Renal pelvis (tissue), 4 donors: ENCODE data around the gene FKBP2. TPM values are rescaled to one million over a fixed set of nuclear protein-coding genes. Genes with fewer than 3 reads are reported as not detected.
A peak's percentile ranks its signal among the peaks of the same experiment; 100 is the strongest.

Experiments
- DNase-seq: peaks from one replicate; pipeline ENCODE4 v3.0.0-alpha.2; 2013
- polyA plus RNA-seq, 3 donors: library from polyadenylated mRNA; unstranded; fragments of 120-200 nt; gene quantifications; one replicate each; pipeline ENCODE4 v1.2.1, GENCODE V29; 2013; ENCODE audit not compliant: insufficient read length in 3 of 3

The FKBP2 gene
- polyA plus RNA-seq, 3 donors, result 98.7 to 122 (median 101) TPM

GRCh38 chr11:64259533-64260067, 18.7 kb downstream of the FKBP2 start:
- no peak for DNase-seq

DNA sequence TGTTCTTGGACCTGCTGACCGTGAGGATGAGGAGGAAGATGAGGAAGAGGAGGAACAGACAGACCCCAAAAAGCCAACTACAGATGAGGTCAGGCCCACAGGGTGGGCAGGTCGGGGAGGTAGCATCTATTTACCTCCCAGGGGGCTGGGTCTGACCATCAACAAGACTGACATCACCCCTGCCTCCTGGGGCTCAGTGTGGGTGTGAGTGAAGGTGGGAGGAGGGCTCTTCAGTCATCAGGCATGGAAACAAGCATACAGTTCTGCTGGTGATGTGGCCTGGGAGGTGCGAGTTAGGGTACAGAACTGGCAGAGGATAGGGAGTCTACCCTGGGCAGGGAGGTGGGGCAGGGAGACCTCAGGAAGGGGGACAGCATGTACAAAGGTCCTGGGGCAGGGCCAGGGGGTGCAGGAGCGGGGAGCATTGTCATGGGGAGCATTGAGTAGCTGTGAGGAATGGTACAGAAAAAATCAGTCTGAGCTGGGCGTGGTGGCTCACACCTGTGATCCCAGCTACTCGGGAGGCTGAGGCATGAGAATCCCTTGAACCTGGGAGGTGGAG, 19.3 kb downstream of the FKBP2 start:
- DNase-seq, result no peak

DNA sequence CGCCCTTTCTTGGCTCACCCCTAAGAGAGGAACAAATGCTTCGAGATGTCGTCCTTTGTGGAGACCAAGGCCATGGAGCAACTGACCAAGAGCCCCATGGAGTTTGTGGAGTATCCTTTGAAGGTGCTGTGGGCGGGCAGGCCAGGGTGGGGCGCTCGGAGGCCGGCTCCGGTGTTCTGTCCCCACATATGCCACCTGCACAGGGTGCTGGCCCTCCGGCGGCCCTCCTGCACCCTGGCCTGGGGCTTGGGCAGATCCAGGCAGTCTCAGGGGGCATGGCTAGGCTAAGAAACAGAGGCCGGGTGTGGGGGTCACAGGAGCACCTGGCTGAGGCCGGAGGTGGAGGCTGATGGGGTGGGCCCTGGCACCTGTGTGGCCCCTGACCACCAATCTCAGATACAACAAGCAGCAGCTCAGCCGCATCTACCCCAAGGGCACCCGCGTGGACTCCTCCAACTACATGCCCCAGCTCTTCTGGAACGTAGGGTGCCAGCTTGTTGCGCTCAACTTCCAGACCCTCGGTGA, 20.7 kb downstream of the FKBP2 start:
- DNase-seq, result no peak

- DNase-seq, result no peak
Observed at GRCh38 chr11:64262271-64263002, 21.5 kb downstream of the FKBP2 start.

GRCh38 chr11:64263021-64263946, 22.4 kb downstream of the FKBP2 start:
- DNase-seq, result peak; percentile 29

DNA sequence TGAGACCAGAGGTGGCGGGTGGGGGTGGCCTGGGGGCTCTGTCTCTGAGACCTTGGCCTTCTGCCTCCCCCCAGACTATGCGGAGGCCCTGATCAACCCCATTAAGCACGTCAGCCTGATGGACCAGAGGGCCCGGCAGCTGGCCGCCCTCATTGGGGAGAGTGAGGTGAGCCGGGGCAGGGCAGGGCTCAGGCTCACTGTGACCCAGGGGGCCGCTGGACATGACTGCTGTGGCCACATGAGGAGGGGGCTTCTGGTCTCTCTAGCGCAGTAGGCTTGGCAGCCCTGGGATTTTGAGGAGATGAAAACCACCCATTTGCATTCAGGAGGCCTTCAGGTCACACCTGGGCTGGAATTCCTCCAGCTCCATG, 23.0 kb downstream of the FKBP2 start:
- no peak for DNase-seq

DNA sequence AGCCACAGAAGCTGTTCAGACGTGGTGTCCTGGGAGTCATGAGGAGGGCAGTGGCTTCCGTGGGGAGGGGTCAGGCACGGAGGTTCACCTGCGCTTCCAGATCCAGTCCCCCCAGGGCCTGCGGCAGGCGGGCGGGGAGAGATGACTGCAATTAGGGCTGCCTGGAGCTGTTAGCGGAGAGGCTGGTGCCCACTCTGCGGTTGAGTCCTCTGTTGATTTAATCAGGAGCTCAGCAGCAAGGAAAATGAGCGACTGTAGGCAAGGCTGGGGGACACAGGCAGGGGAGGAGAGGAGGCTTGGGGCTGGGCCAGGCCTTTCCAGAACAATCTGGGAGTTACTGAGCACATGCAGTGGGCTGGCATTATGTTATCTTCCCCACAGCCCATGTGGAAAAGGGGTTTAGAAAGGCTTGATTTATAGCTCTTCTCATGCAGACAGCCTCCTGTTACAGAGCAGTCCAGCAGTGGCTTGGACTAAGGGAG, 23.5 kb downstream of the FKBP2 start:
- DNase-seq, result no peak

DNA sequence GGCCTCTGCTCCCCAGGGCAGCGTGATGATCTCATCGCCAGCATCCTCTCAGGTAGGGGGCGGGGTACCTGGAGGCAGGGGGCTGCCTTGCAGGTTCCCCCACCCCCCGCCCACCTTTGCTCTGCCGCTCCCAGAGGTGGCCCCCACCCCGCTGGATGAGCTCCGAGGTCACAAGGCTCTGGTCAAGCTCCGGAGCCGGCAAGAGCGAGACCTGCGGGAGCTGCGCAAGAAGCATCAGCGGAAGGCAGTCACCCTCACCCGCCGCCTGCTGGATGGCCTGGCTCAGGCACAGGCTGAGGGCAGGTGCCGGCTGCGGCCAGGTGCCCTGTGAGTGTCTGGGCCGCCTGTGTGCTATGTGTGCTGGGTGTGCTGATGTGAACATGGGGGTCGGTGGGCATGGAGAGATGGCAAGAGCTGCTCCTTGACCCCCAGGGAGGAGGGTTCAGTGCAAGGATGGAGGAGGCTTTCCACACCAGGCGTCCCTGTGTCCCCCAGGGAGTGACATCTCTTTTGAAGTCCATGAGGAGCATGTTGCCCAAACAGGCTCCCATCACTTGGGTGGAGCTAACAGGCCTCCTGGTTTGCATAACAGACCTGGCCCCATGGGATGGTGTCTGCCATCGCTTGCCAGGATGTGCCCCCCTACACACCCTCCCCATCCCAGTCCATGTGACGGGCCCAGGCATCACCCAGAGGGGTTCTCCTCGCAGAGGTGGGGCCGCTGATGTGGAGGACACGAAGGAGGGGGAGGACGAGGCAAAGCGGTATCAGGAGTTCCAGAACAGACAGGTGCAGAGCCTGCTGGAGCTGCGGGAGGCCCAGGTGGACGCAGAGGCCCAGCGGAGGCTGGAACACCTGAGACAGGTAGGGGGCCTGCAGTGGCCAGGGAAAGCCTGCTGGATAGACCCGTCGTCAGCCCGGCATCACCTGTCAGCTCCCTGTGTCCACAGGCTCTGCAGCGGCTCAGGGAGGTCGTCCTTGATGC, 24.6 kb downstream of the FKBP2 start:
- no peak for DNase-seq

DNA sequence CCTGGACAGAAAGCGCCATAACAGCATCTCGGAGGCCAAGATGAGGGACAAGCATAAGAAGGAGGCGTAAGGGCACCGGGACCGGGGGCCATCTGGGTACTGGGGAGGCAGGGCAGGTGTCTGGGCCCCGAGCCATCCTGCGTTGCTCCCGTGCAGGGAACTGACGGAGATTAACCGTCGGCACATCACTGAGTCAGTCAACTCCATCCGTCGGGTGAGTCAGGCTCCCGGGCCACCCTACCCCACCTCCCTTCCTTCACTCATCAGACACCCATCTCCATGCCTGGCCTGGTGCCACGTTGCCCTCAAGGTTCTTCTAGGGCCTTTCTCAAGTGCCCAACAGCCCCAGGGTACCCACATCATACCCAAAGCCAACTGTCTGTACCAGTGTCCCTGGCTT, 25.4 kb downstream of the FKBP2 start:
- DNase-seq, result no peak

DNA sequence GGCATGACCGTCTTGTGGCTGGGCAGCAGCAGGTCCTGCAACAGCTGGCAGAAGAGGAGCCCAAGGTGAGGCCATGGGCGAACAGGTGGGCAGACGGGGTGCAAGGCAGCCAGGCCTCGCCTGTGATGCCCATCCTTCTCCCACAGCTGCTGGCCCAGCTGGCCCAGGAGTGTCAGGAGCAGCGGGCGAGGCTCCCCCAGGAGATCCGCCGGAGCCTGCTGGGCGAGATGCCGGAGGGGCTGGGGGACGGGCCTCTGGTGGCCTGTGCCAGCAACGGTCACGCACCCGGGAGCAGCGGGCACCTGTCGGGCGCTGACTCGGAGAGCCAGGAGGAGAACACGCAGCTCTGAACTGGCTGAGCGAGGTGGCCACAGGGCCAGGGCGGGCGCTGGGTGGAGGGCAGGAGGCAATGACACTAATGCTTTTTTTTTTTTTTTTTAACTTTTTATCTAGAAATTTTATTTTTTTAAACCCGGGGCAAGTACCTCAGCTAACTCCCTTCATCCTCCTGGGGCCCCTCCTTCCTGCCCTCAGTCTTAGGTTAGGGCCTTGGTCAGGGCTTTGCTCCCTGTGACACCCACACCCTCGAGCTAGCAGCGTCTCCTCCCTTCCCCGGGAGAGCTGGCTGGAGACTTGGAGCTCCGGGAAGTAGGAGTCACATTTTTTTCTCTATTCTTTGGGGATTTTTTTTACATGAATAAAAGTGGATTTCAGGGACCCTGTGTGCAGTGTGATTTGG, 26.5 kb downstream of the FKBP2 start:
- DNase-seq, result no peak

GRCh38 chr11:64268025-64268892, 27.4 kb downstream of the FKBP2 start:
- DNase-seq, result no peak

DNA sequence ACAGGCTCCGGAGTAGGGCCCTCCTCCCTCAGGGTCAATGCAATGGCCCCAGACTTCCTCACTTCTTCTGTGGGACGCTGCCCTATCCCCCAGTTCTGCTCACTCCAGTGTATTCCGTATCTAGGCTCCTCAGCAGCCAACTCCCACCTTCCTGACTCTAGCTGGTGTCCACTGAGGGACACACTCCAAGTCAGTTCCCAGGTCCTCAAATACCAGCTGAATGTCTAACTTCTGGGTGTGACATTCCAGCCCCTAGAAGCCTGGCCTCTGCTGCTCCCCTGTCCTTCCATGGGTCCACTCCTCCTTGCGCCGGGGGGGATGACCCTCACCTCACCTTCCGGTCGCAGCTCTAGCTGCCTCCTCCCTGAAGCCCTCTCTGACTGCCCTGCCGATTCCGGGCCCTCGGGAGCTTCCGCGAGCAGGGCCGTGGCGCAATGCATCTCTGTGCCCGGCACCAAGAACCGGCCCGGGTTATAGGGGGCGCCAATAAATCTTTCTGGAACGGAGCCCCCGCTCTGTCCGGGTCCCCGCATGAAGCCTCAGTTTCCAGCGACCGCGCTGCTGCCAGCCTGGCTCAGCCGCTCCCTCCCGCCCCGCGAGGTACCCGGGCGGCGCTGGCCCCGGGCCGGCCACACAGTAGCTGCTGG, 28.1 kb downstream of the FKBP2 start:
- peak; percentile 28 for DNase-seq

DNA sequence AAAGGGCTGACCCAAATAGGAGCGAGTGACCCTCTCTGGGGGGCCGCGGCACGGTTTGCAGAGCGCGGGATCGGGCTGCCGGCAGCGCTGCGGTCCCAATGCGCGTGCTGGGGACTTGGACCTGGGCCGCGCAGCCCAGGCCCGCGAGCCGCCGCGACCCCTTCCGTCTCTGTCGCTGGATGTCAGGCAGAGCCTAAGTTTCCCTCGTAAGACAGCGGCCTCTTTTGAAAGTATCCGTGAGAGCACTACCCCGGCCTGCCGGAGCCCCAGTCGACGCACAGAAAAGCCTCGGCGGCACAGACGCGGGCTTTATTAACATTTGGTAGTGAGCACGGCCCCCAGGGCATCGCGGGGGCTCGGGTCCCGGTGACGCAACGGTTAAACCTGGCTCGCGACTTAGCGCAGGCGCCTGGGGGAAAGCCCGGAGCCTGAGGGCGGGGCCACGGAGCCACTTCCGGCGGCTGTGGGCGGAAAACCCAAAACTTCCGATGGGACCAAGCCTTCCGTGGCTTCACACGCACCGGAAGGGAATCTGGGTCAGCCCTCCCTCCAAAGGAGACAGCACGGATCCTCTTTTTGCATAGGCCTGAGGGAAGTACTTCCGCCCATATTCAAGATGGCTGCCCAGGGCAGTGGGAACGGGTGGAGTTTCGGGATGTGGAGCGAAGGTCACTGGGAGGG, 28.8 kb downstream of the FKBP2 start:
- peak; percentile 100 for DNase-seq

- DNase-seq, result no peak
Observed at GRCh38 chr11:64275031-64275800, 34.3 kb downstream of the FKBP2 start.

- DNase-seq, result no peak
Observed at GRCh38 chr11:64275841-64276240, 34.9 kb downstream of the FKBP2 start.

GRCh38 chr11:64276653-64277431, 35.9 kb downstream of the FKBP2 start:
- no peak for DNase-seq
